D721Med (cell line): ENCODE measurements around the gene INAVA.
"Not testable (repeated sequence)": the region's sequence is repeated elsewhere in the genome, so short reads cannot be mapped to it uniquely, and the experiment has no call there.

Source experiments
- DNase-seq: peaks from one replicate; pipeline ENCODE4 v3.0.0; 2011; ENCODE audit warnings: low spot score; ENCODE audit not compliant: insufficient read length
- FAIRE-seq: peaks from 2 replicates; lab custom pipeline; 2011; peaks lifted over from hg19 to GRCh38; lab: Jason Lieb, UNC
- TF ChIP-seq, protein P1 (sequence below): IDR thresholded peaks from 2 replicates; pipeline ENCODE4 v1.5.1; 2012; ENCODE audit warnings: mild to moderate bottlenecking, control low read depth; ENCODE audit not compliant: insufficient read depth; ENCODE audit errors: missing control alignments

INAVA gene

GRCh38 chr1:200909757-200910239, 15.1 kb downstream of the INAVA start:
- TF ChIP-seq, protein P1, sequence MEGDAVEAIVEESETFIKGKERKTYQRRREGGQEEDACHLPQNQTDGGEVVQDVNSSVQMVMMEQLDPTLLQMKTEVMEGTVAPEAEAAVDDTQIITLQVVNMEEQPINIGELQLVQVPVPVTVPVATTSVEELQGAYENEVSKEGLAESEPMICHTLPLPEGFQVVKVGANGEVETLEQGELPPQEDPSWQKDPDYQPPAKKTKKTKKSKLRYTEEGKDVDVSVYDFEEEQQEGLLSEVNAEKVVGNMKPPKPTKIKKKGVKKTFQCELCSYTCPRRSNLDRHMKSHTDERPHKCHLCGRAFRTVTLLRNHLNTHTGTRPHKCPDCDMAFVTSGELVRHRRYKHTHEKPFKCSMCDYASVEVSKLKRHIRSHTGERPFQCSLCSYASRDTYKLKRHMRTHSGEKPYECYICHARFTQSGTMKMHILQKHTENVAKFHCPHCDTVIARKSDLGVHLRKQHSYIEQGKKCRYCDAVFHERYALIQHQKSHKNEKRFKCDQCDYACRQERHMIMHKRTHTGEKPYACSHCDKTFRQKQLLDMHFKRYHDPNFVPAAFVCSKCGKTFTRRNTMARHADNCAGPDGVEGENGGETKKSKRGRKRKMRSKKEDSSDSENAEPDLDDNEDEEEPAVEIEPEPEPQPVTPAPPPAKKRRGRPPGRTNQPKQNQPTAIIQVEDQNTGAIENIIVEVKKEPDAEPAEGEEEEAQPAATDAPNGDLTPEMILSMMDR: no peak
- no peak for DNase-seq
- FAIRE-seq: no peak

DNA sequence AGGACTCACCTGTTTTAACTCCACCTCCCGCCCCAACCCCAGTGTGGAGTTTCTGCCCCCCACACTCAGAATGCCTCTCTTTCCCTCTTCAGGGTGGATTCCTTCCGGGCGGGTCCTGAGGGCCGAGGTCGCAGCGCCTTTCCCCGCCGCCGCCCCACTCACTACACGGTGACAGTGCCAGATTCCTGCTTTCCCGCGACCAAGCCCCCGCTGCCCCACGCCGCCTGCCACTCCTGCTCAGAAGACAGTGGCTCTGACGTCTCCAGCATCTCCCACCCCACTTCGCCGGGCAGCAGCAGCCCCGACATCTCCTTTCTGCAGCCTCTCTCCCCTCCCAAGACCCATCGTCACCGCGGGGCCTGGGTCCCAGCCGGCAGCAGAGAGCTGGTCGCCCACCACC, 16.7 kb downstream of the INAVA start:
- DNase-seq (no peak), FAIRE-seq (no peak)
- TF ChIP-seq, protein P1: no peak

GRCh38 chr1:200911936-200912335, 17.2 kb downstream of the INAVA start:
- FAIRE-seq, DNase-seq: not testable (repeated sequence)

- TF ChIP-seq, protein P1: no peak
- DNase-seq (no peak), FAIRE-seq (no peak)
Observed at GRCh38 chr1:200912737-200913407, 18.2 kb downstream of the INAVA start.

- no peak for FAIRE-seq
- DNase-seq: no peak
- TF ChIP-seq, protein P1: no peak
Observed at GRCh38 chr1:200916152-200916551, 21.5 kb downstream of the INAVA start.

DNA sequence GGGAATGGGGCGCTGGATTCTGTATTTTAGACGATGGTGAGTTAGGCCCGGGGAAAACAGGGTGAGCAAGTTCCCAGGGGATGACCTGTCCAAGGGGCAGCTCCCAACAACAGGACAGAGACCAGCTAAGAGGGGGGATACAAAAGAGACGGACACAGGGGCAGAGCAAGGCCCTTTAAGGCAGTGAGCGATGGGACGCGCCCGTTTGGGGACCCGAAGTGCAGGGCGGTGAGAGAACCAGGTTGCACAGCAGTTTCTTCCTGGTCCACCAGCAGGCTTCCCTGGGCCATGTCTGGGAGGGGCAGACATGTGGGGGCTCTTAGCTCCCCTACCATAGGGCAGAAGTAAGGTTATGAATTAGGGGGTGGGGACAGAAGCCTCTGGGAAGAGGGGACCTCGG, 22.0 kb downstream of the INAVA start:
- FAIRE-seq (no peak), DNase-seq (no peak)
- TF ChIP-seq, protein P1: no peak

DNA sequence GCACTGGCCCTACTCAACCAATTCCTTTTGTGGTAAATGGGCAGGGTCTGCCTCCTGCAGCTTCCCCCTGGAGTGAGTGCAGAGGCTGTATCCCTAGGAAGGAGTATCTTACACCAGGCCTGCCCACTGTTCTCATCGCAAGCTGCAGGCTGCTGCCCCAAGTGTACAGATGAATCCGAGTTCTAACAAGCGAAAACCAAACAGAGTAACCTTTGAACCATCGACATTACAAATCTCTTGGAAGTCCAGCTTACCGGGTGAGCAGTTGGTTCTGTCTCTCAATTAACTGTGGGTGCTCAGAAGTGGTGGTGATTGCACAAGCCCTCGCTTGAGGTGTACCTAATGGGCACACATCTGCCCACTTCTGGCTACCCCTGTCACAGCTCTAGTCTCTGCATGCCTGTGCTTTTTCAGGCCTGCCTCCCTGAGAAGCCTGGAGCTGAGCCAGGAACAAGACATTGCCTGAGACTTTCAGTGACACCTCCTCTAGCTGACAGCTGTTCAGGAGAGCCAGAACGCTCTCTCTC, 22.7 kb downstream of the INAVA start:
- FAIRE-seq (no peak), DNase-seq (no peak)
- TF ChIP-seq, protein P1: no peak
